COR-L47 (cell line): Measurements from ENCODE around the gene FLG.
"Not testable (repeated sequence)": the region's sequence is repeated elsewhere in the genome, so short reads cannot be mapped to it uniquely, and the experiment has no call there.

Experiments
- DNase-seq: peaks from one replicate; lab custom pipeline; 2025; lab: John Stamatoyannopoulos, UW

FLG gene

GRCh38 chr1:152303139-152303872, 21.7 kb downstream of the FLG start:
- not testable (repeated sequence) for DNase-seq

GRCh38 chr1:152256394-152256793, 68.6 kb downstream of the FLG start:
- DNase-seq, result not testable (repeated sequence)
